ENCODE measurements around the gene KDM4D. TPM values are rescaled to one million over a fixed set of nuclear protein-coding genes. Genes with fewer than 3 reads are reported as not detected.

The KDM4D gene
- total RNA-seq, 1 experiment from 2014 or later = 0.68 TPM

GRCh38 chr11:94988748-94989147 lies 15.2 kb downstream of the KDM4D start:
- no peak for TF ChIP-seq CTCF (IDR thresholded peaks at IDR 0.05; ENCODE audit: unreplicated experiment)
- H3K4me1 Mint-ChIP-seq (ENCODE audit: low read depth, unreplicated experiment) = no peaks in the 10 kb centered on the region
- BruUV-seq (replicated peaks) = no TSS peak

DNA sequence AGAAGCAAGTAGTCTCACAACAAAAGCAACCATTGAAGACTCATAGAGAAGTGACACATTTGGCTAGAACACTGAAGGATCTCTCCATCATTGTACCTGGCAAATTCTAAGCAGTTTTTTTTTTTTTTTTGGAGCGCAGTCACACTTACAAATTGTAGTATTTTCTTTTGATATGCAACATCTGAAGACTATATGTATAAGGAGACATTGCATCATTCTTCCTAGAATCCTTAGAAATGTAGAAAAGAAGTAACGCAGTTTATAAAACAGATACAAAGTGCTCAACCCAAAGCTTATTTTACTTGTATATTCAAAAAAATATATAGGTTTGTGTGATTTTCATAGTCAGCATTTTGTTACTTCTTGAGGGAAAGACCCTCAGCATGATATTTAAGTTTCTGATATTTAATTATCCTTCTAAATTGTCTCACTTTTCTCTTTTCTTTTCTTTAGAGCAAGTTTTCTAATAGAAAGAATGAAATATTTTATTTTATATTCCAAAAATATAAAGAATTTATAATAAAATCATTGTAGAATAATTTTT lies 20.0 kb downstream of the KDM4D start:
- intact Hi-C loops (cut with micrococcal nuclease; ENCODE audit: unreplicated experiment) = no loop called here
- CTCF ChIA-PET = no interaction called here
- H3K4me3 Mint-ChIP-seq (ENCODE audit: low read depth, unreplicated experiment) = no peak overlapping the region
- no peaks in the 10 kb centered on the region for H3K9me3 Mint-ChIP-seq (ENCODE audit: low read depth, unreplicated experiment)
- H3K27me3 Mint-ChIP-seq (ENCODE audit: unreplicated experiment) = peaks cover 14% of the 10 kb centered on the region
- no TSS peak for BruUV-seq (replicated peaks)
- TF ChIP-seq CTCF (IDR thresholded peaks at IDR 0.05; ENCODE audit: unreplicated experiment) = no peak
- no peak overlapping the region for H3K27ac Mint-ChIP-seq (ENCODE audit: unreplicated experiment)
- no peaks in the 10 kb centered on the region for H3K36me3 Mint-ChIP-seq (ENCODE audit: insufficient read depth, unreplicated experiment)
- H3K4me1 Mint-ChIP-seq (ENCODE audit: low read depth, unreplicated experiment) = no peaks in the 10 kb centered on the region
- no peak for DNase-seq

More at GRCh38 chr11:94988748-94989147, 15.2 kb downstream of the KDM4D start:
- intact Hi-C loops (cut with micrococcal nuclease; ENCODE audit: unreplicated experiment) = no loop called here
- Mint-ChIP-seq H3K9me3 (ENCODE audit: low read depth, unreplicated experiment) (no peaks in the 10 kb centered on the region), H3K4me3 (ENCODE audit: low read depth, unreplicated experiment) (no peak overlapping the region), H3K36me3 (ENCODE audit: insufficient read depth, unreplicated experiment) (no peaks in the 10 kb centered on the region), H3K27ac (ENCODE audit: unreplicated experiment) (no peak overlapping the region), H3K27me3 (ENCODE audit: unreplicated experiment) (peaks cover 14% of the 10 kb centered on the region)
- CTCF ChIA-PET = no interaction called here
- no peak for DNase-seq

- Mint-ChIP-seq H3K9me3 (ENCODE audit: low read depth, unreplicated experiment) (no peaks in the 10 kb centered on the region), H3K4me3 (ENCODE audit: low read depth, unreplicated experiment) (no peak overlapping the region), H3K27me3 (ENCODE audit: unreplicated experiment) (no peaks in the 10 kb centered on the region), H3K27ac (ENCODE audit: unreplicated experiment) (no peak overlapping the region), H3K36me3 (ENCODE audit: insufficient read depth, unreplicated experiment) (no peaks in the 10 kb centered on the region), H3K4me1 (ENCODE audit: low read depth, unreplicated experiment) (no peaks in the 10 kb centered on the region)
- CTCF ChIA-PET = no interaction called here
- no peak for DNase-seq
- no peak for TF ChIP-seq CTCF (IDR thresholded peaks at IDR 0.05; ENCODE audit: unreplicated experiment)
- no TSS peak for BruUV-seq (replicated peaks)
- intact Hi-C loops (cut with micrococcal nuclease; ENCODE audit: unreplicated experiment) = no loop called here
Measured at GRCh38 chr11:94997437-94997836, 23.9 kb downstream of the KDM4D start.

DNA sequence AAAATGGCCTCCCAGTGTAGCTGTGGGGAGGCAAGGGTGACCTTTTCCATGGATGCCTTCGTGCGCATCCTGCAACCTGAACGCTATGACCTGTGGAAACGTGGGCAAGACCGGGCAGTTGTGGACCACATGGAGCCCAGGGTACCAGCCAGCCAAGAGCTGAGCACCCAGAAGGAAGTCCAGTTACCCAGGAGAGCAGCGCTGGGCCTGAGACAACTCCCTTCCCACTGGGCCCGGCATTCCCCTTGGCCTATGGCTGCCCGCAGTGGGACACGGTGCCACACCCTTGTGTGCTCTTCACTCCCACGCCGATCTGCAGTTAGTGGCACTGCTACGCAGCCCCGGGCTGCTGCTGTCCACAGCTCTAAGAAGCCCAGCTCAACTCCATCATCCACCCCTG lies 24.8 kb downstream of the KDM4D start:
- CTCF ChIA-PET = no interaction called here
- no peaks in the 10 kb centered on the region for H3K36me3 Mint-ChIP-seq (ENCODE audit: insufficient read depth, unreplicated experiment)
- H3K27me3 Mint-ChIP-seq (ENCODE audit: unreplicated experiment) = no peaks in the 10 kb centered on the region
- no peak overlapping the region for H3K27ac Mint-ChIP-seq (ENCODE audit: unreplicated experiment)
- intact Hi-C loops (cut with micrococcal nuclease; ENCODE audit: unreplicated experiment) = no loop called here
- BruUV-seq (replicated peaks) = no TSS peak
- no peaks in the 10 kb centered on the region for H3K4me1 Mint-ChIP-seq (ENCODE audit: low read depth, unreplicated experiment)
- no peak for DNase-seq
- no peak for TF ChIP-seq CTCF (IDR thresholded peaks at IDR 0.05; ENCODE audit: unreplicated experiment)
- no peak overlapping the region for H3K4me3 Mint-ChIP-seq (ENCODE audit: low read depth, unreplicated experiment)
- no peaks in the 10 kb centered on the region for H3K9me3 Mint-ChIP-seq (ENCODE audit: low read depth, unreplicated experiment)

Data from Calu3 (cell line).